Endothelial cell of umbilical vein (primary cell): ENCODE results near the gene TRIM56.
A peak's percentile ranks its signal among the peaks of the same experiment; 100 is the strongest.

Experiments
- EZH2 ChIP-seq: IDR thresholded peaks from 2 replicates; pipeline ENCODE4 v1.6.1; 2012; ENCODE audit warnings: borderline replicate concordance, low read depth, mild to moderate bottlenecking, moderate library complexity, low read length, inconsistent platforms; ENCODE audit not compliant: severe bottlenecking
- FOS ChIP-seq: IDR thresholded peaks from 2 replicates; pipeline ENCODE4 v1.6.1; 2011; ENCODE audit warnings: mild to moderate bottlenecking, low read length, moderate library complexity, borderline replicate concordance; ENCODE audit not compliant: insufficient read depth
- GATA2 ChIP-seq: IDR thresholded peaks from 2 replicates; pipeline ENCODE4 v1.7.0; 2011; ENCODE audit warnings: low read depth, mild to moderate bottlenecking, moderate library complexity, mixed read lengths, low read length; ENCODE audit not compliant: insufficient read length, insufficient read depth
- JUN ChIP-seq: IDR thresholded peaks from 2 replicates; pipeline ENCODE4 v1.6.1; 2011; ENCODE audit warnings: borderline replicate concordance, low read depth; ENCODE audit not compliant: insufficient read length, insufficient read depth
- MAX ChIP-seq: IDR thresholded peaks from 2 replicates; pipeline ENCODE4 v1.6.1; 2011; ENCODE audit not compliant: insufficient read depth, insufficient read length
- MYC ChIP-seq: IDR thresholded peaks from one replicate; pipeline ENCODE4 v1.6.1; 2011; ENCODE audit warnings: mild to moderate bottlenecking, low read depth, low read length
- POLR2A ChIP-seq: IDR thresholded peaks from 2 replicates; pipeline ENCODE4 v1.6.1; 2012; ENCODE audit warnings: low read depth, mild to moderate bottlenecking, control low read depth, low read length
- POLR2AphosphoS5 ChIP-seq: IDR thresholded peaks from 2 replicates; pipeline ENCODE4 v1.6.1; 2012; ENCODE audit warnings: low read depth, mild to moderate bottlenecking, control low read depth, low read length, moderate library complexity; ENCODE audit not compliant: insufficient read depth
- TF ChIP-seq, protein P1 (sequence below), 2 donors: IDR thresholded peaks; 1 replicate in 1 of 2; 2 replicates in 1 of 2; pipeline ENCODE4 v1.5.1; 2011; ENCODE audit warnings: low read length in 2 of 2, mild to moderate bottlenecking in 2 of 2, moderate library complexity in 2 of 2, control low read depth in 1 of 2, inconsistent platforms in 1 of 2, low read depth in 1 of 2; ENCODE audit not compliant: insufficient read depth in 1 of 2; ENCODE audit errors: extremely low read depth in 1 of 2

- TF ChIP-seq, protein P1, sequence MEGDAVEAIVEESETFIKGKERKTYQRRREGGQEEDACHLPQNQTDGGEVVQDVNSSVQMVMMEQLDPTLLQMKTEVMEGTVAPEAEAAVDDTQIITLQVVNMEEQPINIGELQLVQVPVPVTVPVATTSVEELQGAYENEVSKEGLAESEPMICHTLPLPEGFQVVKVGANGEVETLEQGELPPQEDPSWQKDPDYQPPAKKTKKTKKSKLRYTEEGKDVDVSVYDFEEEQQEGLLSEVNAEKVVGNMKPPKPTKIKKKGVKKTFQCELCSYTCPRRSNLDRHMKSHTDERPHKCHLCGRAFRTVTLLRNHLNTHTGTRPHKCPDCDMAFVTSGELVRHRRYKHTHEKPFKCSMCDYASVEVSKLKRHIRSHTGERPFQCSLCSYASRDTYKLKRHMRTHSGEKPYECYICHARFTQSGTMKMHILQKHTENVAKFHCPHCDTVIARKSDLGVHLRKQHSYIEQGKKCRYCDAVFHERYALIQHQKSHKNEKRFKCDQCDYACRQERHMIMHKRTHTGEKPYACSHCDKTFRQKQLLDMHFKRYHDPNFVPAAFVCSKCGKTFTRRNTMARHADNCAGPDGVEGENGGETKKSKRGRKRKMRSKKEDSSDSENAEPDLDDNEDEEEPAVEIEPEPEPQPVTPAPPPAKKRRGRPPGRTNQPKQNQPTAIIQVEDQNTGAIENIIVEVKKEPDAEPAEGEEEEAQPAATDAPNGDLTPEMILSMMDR (IDR thresholded peaks at IDR 0.05; ENCODE audit: extremely low read depth in 1 of 2, insufficient read depth in 1 of 2, low read depth in 1 of 2, low read length in 2 of 2): no peak
- peak; percentile 95 for TF ChIP-seq POLR2AphosphoS5
- TF ChIP-seq JUN: peak; percentile 83
- TF ChIP-seq MYC: no peak
- peak; percentile 95 for TF ChIP-seq FOS
- TF ChIP-seq POLR2A: no peak
- TF ChIP-seq GATA2: peak; percentile 73
- TF ChIP-seq EZH2: no peak
- no peak for TF ChIP-seq MAX
Measured at GRCh38 chr7:101121991-101122932, 37.0 kb downstream of the TRIM56 start.
